HepG2 (cell line): Measurements from ENCODE around the gene PIP4K2B. TPM values are rescaled to one million over a fixed set of nuclear protein-coding genes. Genes with fewer than 3 reads are reported as not detected.
A peak's percentile ranks its signal among the peaks of the same experiment; 100 is the strongest.

Experiments
- BCL6 ChIP-seq: IDR thresholded peaks from 2 replicates; pipeline ENCODE4 v1.6.1; 2016; ENCODE audit warnings: missing genetic modification reagents, missing compliant biosample characterization
- GTF3A ChIP-seq: sonication (generic); formaldehyde crosslinking; conservative IDR thresholded peaks from 2 replicates; pipeline ENCODE4 v1.4.0; 2020; ENCODE audit warnings: mild to moderate bottlenecking, missing genetic modification reagents
- HDAC1 ChIP-seq: sonication (generic); formaldehyde crosslinking; IDR thresholded peaks from 2 replicates; pipeline ENCODE4 v1.5.1; 2020; ENCODE audit warnings: mild to moderate bottlenecking, missing genetic modification reagents
- POLR2A ChIP-seq, 2 experiments: IDR thresholded peaks; 2 replicates each; pipeline ENCODE4 v1.6.1; 2011; ENCODE audit warnings: low read depth in 2 of 2, low read length in 2 of 2, mild to moderate bottlenecking in 1 of 2, moderate library complexity in 1 of 2; ENCODE audit not compliant: insufficient read depth in 1 of 2
- RARA ChIP-seq: IDR thresholded peaks from 2 replicates; pipeline ENCODE4 v1.6.1; 2016; ENCODE audit warnings: missing genetic modification reagents, missing compliant biosample characterization
- SETDB1 ChIP-seq: sonication (generic); formaldehyde crosslinking; IDR thresholded peaks from 2 replicates; pipeline ENCODE4 v1.5.1; 2020; ENCODE audit warnings: missing genetic modification reagents, mild to moderate bottlenecking, borderline replicate concordance
- TFDP2 ChIP-seq: sonication (generic); formaldehyde crosslinking; IDR thresholded peaks from 2 replicates; pipeline ENCODE4 v1.4.0; 2020; ENCODE audit warnings: missing genetic modification reagents
- THAP9 ChIP-seq: sonication (generic); formaldehyde crosslinking; IDR thresholded peaks from 2 replicates; pipeline ENCODE4; 2020; ENCODE audit warnings: missing genetic modification reagents, mild to moderate bottlenecking, borderline replicate concordance
- ZFP90 ChIP-seq: sonication (generic); formaldehyde crosslinking; IDR thresholded peaks from 2 replicates; pipeline ENCODE4 v1.8.0; 2022; ENCODE audit warnings: missing genetic modification reagents, mild to moderate bottlenecking, inconsistent platforms, borderline replicate concordance
- ZNF18 ChIP-seq: sonication (generic); formaldehyde crosslinking; IDR thresholded peaks from 2 replicates; pipeline ENCODE4 v1.8.0; 2022; ENCODE audit warnings: mild to moderate bottlenecking, missing genetic modification reagents; ENCODE audit not compliant: insufficient replicate concordance
- ZNF253 ChIP-seq: sonication (generic); formaldehyde crosslinking; IDR thresholded peaks from 2 replicates; pipeline ENCODE4 v1.8.0; 2022; ENCODE audit warnings: mild to moderate bottlenecking, missing genetic modification reagents, borderline replicate concordance
- ZNF558 ChIP-seq: sonication (generic); formaldehyde crosslinking; IDR thresholded peaks from 2 replicates; pipeline ENCODE4 v1.9.0; 2022; ENCODE audit warnings: mild to moderate bottlenecking, missing genetic modification reagents, borderline replicate concordance
- polyA plus RNA-seq, 8 experiments: library from polyadenylated mRNA; depleted of rRNA in 3 of 8; stranded (reverse) in 7 of 8; unstranded in 1 of 8; fragments of >200 nt; fragmentation: Illumina TruSeq in 4 of 8; extraction: Trizol in 4 of 8; gene quantifications; 2 replicates each; pipeline versions ENCODE4 v1.2.1 to v1.2.3, GENCODE V29; 2011 to 2016; ENCODE audit warnings: low read depth in 4 of 8, missing spikeins in 1 of 8, mixed read lengths in 1 of 8; ENCODE audit not compliant: insufficient read depth in 1 of 8
- total RNA-seq, 5 experiments: library from RNA; depleted of rRNA; stranded (reverse); fragments of >200 nt; fragmentation: Illumina TruSeq; extraction: Trizol; gene quantifications; 2 replicates each; pipeline ENCODE4 v1.2.3, GENCODE V29; 2016; ENCODE audit warnings: low read depth in 1 of 5
- TF ChIP-seq, protein P1 (sequence below): sonication (generic); formaldehyde crosslinking; IDR thresholded peaks from 2 replicates; pipeline ENCODE4 v1.5.0; 2020; ENCODE audit warnings: missing genetic modification reagents, mild to moderate bottlenecking, borderline replicate concordance
- TF ChIP-seq, protein P2 (sequence below): IDR thresholded peaks from 2 replicates; pipeline ENCODE4 v1.6.1; 2018; ENCODE audit warnings: missing genetic modification reagents
- TF ChIP-seq, protein P3 (sequence below): sonication (generic); formaldehyde crosslinking; IDR thresholded peaks from 2 replicates; pipeline ENCODE4 v1.4.0; 2020; ENCODE audit warnings: missing genetic modification reagents; ENCODE audit errors: not compliant biosample characterization

The PIP4K2B gene
- total and polyA plus RNA-seq, 2 of the 13 experiments (the other 11 are each of a cell fraction or from before 2014, with no cell fraction given), result 20.4 to 54.0 TPM

DNA sequence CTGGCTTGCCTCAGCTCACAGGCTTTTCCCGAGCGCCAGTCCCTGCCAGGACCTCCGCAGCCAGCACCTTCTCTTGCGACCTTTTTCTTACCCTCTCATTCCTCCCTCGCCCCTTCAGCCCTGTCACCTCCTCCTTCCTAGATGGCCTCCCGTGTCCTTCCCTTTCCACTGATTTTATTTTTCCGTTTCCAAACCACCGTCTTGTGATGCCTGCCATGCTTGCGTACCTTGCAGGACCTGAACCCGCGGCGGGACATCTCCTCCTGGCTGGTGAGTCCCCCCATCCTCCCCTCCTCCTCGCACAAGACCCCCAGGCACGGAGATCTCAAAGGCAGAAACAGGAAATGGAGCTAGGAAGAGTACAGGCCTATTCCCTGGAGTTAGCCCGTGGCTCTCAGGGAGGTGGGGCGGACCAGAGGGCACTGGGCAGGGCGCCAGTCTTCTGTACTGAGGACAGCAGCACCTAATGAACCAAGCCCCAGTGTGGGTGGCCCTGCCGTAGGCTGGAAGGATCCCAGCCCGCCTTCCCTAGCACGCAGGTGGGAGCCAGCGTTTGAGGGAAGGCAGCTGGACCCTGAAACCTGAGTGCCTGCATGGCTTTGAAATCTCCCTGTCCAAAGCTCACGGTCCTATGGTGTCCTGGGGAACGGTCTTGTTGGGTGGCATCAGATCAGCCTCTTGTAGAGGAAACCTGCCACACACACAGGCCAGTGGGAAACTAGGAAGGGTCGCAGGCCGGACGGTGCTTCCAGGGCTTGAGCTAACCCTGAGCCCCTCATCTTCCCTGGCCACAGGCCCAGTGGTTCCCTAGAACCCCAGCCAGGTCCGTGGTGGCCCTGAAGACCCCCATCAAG lies 68.6 kb downstream of the PIP4K2B start (continued):
- TF ChIP-seq THAP9 (CRISPR knock-in tag), result peak; percentile 70
- 0 out of 2 replicates have a peak, but pooled peaks have one; percentile 25 for TF ChIP-seq ZNF558 (CRISPR knock-in tag)
- TF ChIP-seq TFDP2 (CRISPR knock-in tag), result peak; percentile 59; the same call in 1 of the 2 replicates
- TF ChIP-seq, protein P1, sequence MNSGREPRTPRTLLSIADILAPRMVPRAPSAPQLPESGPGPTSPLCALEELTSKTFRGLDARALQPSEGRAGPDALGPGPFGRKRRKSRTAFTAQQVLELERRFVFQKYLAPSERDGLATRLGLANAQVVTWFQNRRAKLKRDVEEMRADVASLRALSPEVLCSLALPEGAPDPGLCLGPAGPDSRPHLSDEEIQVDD (CRISPR knock-in tag), result no peak
- peak; percentile 70 for TF ChIP-seq BCL6 (CRISPR knock-in tag)
- TF ChIP-seq HDAC1 (CRISPR knock-in tag), result peak; percentile 78
- TF ChIP-seq ZNF253 (CRISPR knock-in tag), result no peak
- TF ChIP-seq ZFP90 (CRISPR knock-in tag), result 0 out of 2 replicates have a peak, but pooled peaks have one; percentile 5
- peak; percentile 69; the same call in 1 of the 2 replicates for TF ChIP-seq GTF3A
- TF ChIP-seq ZNF18 (CRISPR knock-in tag), result no peak
- peak; percentile 47 for TF ChIP-seq RARA
- TF ChIP-seq SETDB1 (CRISPR knock-in tag), result no peak
- peak in 1 of 2 experiments; percentile 72; a peak in 3 of 4 replicates for TF ChIP-seq POLR2A (IDR thresholded peaks at IDR 0.05; ENCODE audit: insufficient read depth in 1 of 2, low read depth in 2 of 2, low read length in 2 of 2)
- TF ChIP-seq, protein P2, sequence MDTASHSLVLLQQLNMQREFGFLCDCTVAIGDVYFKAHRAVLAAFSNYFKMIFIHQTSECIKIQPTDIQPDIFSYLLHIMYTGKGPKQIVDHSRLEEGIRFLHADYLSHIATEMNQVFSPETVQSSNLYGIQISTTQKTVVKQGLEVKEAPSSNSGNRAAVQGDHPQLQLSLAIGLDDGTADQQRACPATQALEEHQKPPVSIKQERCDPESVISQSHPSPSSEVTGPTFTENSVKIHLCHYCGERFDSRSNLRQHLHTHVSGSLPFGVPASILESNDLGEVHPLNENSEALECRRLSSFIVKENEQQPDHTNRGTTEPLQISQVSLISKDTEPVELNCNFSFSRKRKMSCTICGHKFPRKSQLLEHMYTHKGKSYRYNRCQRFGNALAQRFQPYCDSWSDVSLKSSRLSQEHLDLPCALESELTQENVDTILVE, result peak; percentile 73
- TF ChIP-seq, protein P3, sequence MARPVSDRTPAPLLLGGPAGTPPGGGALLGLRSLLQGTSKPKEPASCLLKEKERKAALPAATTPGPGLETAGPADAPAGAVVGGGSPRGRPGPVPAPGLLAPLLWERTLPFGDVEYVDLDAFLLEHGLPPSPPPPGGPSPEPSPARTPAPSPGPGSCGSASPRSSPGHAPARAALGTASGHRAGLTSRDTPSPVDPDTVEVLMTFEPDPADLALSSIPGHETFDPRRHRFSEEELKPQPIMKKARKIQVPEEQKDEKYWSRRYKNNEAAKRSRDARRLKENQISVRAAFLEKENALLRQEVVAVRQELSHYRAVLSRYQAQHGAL (CRISPR knock-in tag), result peak; percentile 58
